ENCODE data around the gene COPRS.
A peak's percentile ranks its signal among the peaks of the same experiment; 100 is the strongest.
"Not testable (repeated sequence)": the region's sequence is repeated elsewhere in the genome, so short reads cannot be mapped to it uniquely, and the experiment has no call there.

The COPRS gene

DNA sequence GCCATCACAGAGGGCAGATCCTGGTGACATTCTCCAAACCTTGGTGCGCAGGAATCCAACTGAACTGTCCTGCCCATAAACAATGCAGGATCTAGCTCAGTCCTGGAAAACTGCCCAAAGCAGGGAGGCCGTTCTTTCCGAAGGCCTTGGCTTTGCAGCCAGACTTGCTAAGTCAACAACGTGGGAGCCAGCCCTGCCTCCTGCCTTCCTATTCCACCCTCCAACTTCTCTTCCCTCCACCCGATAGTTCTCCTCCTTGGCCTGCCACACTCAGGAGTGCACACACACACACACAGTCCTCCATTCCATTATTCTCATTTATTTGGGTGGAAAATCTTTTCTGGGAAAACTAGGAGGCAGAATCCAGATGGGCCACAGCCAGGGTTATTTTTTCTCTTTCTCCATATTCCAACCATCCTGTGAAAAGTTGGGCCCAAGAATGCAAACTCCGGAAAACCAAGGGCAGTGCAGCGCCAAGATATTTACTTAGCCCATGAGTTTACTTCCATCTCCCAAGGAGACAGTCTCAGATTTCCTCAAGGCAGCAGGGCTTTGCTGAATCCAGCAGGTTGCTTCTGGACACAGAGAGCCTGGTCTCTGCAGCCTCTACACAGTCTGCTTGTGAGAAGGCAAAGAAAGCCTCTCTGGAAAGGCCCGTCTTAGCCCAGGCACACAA lies 15.8 kb downstream of the COPRS start:
- no peak for DNase-seq

DNA sequence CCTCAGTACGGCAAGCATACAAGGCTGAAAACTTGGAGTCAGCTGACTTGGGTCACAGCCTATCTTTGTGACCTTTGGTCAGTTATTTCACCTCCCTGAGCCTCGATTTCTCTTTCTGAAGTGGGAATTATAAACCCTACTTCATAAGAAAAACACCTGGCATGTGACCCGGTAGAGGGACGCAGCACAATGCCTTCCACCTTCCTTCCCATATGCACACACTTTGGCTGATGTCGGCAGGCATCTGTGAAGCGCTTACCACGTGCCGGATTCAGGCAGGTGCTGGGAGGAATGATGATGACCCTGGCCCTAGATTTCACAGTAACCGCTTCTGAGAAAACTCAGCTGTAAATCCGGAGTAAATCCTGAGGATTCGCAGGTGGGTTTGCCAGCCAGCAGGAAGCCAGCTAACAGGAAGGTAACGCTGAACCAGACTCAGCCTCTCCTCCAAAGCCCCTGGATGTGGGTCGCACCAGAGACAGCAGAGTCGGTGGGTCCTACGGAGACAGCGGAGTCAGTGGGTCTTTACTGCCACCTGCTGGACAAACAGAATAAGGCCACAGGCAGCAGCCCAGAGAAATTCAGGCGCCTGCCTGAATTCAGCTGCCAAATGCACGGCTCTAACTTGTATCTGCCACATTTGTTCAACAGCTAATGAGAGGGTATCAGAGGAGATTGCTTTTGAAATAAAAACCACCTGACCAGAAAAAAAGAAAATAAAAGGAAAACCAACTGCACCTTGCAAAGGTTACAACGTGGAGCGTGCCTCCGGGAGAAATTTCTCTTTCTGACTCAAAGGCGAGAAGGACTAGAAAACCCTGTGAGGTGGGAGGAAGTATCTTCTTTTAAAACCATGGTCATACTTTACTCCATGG lies 16.6 kb downstream of the COPRS start:
- peak; percentile 59 to 70 for DNase-seq

DNA sequence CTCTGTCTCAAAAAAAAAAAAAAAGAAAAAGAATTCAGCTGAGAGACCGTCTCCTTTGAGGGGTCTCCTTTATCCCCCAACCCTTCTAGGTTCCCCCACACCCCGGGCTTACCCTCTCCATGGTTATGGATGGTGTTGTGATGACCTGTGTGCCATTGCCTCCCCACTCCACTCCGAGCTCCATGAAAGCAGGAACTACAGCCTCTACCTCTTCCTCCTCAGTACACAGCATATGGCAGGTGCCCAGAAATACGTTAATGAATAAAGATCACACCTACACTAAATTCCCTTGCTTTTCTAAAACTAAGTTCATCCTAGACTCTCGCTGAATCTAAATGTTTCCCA lies 17.2 kb downstream of the COPRS start:
- DNase-seq = no peak

- DNase-seq = no peak
Measured at GRCh38 chr17:31838636-31839225, 20.3 kb downstream of the COPRS start.

GRCh38 chr17:31835984-31836383 lies 23.1 kb downstream of the COPRS start:
- DNase-seq = no peak

- no peak for DNase-seq
Measured at GRCh38 chr17:31834448-31834847, 24.6 kb downstream of the COPRS start.

- DNase-seq = no peak
Measured at GRCh38 chr17:31832746-31833145, 26.3 kb downstream of the COPRS start.

- DNase-seq = no peak
Measured at GRCh38 chr17:31830971-31831858, 27.8 kb downstream of the COPRS start.

GRCh38 chr17:31829649-31830048 lies 29.4 kb downstream of the COPRS start:
- no peak for DNase-seq

GRCh38 chr17:31828955-31829354 lies 30.1 kb downstream of the COPRS start:
- DNase-seq = not testable (repeated sequence)

GRCh38 chr17:31825961-31826691 lies 32.9 kb downstream of the COPRS start:
- DNase-seq = no peak

DNA sequence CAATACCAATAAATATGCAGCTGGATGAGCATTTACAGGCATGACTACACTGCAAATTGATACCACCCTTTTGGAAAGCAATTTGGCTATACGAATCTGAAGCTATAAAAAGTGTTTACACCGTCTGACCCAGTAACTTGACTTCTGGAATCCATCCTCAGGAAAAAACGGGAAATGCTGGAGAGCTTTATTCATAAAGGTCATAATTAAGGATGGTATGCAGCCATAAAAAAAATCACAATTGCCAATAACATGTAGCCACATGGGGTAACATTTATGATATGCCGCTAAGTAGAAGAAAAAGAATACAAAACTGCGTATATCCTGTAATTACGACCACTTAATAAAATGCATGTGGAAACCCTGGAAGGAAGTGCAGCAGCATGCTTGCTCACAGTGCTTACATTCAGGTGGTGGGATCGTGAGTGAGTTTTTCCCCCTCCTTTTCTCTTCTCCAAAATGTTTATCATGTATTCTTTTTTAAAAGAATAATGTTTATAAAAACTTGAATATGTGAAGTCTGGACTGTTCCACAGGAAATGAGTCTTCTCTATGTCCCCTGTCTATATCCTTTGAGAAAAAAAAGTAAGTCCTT lies 34.2 kb downstream of the COPRS start:
- DNase-seq = peak in 1 of 2 experiments; percentile 8

DNA sequence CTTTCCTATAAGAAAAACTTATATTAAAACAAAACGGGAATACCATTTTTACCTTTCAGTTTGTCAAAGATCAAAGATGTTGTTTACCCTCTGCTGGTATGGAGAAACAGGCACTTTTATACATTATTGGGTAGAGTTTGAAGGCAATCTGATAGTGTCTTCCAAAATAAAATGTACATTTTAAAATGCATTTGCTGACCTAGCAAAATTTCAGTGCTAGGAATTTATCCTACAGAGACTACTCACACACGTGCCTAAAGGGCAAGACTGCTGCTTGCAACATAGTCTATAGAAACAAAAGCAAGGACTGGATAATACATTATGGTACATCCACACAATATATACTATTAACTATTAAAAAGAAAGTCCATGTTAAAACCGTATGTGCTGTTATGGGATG lies 36.0 kb downstream of the COPRS start:
- DNase-seq = no peak

- DNase-seq = no peak
Measured at GRCh38 chr17:31820691-31821435, 38.2 kb downstream of the COPRS start.

- no peak for DNase-seq
Measured at GRCh38 chr17:31819578-31819977, 39.5 kb downstream of the COPRS start.

- DNase-seq = not testable (repeated sequence)
Measured at GRCh38 chr17:31818863-31819262, 40.2 kb downstream of the COPRS start.

- no peak for DNase-seq
Measured at GRCh38 chr17:31815212-31815730, 43.8 kb downstream of the COPRS start.

DNA sequence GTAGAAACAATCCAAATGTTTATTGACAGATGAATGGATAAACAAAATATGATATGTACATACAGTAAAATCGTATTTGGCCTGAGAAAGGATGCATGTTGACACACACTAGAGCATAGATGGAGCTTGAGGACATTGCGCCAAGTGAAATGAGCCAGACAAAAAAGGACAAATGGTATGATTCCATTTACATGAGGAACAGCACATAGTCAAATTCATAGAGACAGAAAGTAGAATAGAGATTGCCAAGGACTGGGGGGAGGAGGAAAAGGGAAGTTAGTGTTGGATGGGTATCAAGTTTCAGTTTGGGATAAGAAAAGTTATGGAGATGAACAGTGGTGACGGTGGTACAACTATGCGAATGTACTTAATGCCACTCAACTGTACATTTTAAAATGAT lies 47.9 kb downstream of the COPRS start:
- DNase-seq = no peak

GRCh38 chr17:31809876-31810275 lies 49.2 kb downstream of the COPRS start:
- DNase-seq = not testable (repeated sequence)

GRCh38 chr17:31808521-31809050 lies 50.5 kb downstream of the COPRS start:
- DNase-seq = no peak

DNA sequence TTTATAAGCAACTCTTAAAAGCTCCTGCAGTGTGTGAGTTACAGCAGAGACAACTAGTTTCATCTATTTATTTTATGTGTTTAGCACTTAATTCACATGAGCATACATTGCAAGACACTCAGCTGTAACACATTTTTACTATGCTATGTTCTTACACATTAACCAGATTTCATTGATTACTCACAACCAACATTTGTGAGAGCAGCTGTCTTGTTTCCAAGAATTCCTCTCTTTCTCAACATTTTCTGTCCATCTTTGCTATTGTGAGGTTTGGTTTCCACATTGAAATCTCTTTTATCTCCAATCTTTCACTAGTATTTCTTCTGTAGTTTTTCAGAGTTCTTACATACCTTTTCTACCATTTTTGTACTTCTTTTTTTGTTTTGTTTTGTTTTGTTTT lies 51.2 kb downstream of the COPRS start:
- no peak for DNase-seq

Measured in NCI-H2081 (cell line).